GM19455 (cell line): ENCODE data around the gene TNFSF18.
"Not testable (repeated sequence)": the region's sequence is repeated elsewhere in the genome, so short reads cannot be mapped to it uniquely, and the experiment has no call there.

Source experiments
- ATAC-seq: cut with Tn5 transposase; IDR thresholded peaks from one replicate; pipeline ENCODE4 v1.9.1; 2021; ENCODE audit not compliant: unreplicated experiment

The TNFSF18 gene, protein sequence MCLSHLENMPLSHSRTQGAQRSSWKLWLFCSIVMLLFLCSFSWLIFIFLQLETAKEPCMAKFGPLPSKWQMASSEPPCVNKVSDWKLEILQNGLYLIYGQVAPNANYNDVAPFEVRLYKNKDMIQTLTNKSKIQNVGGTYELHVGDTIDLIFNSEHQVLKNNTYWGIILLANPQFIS

DNA sequence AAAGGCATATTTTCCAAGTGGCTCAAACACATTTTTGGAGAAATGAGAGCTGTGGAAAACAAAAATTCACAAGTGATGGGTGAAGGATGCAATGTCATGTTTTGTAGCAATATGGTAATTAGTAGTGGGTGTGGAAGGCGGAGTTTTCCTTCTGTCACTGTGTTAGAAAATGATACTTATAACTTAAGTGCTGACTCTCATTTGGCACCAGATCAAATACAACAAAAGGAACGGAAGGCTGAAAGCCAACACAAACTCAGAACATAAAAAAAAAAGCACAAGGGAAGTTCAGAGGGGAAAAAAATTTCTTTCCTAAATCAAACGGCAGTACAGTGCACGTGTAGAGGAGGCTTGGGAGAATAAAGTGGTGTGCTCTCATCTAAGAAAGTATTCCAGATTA lies at the start of gene TNFSF18:
TSS of gene TNFSF18 (minus strand) at position 77 of the 400 bp plus-strand sequence. CDS start at position 32, 45 bp downstream.
- ATAC-seq: no peak

DNA sequence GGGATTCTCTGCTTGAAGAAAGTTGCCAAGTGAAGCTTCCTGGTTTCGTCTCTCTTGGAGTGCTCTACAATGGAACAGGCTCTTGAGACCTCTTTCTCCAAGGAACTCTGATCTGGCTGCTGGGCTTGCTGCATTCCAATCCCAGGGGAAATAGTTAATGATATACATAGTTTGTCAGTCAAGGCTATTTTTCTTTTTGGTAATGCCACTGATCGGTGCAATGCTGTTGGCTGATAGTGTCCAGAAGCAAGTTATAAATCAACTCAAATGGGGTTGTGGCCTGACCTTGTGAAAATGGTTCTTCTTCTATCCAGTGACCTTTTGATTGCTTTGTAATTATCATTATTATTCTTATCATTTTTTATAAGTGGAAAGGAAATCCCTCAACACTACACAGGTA lies 48.4 kb upstream of the TNFSF18 start:
- ATAC-seq: no peak

DNA sequence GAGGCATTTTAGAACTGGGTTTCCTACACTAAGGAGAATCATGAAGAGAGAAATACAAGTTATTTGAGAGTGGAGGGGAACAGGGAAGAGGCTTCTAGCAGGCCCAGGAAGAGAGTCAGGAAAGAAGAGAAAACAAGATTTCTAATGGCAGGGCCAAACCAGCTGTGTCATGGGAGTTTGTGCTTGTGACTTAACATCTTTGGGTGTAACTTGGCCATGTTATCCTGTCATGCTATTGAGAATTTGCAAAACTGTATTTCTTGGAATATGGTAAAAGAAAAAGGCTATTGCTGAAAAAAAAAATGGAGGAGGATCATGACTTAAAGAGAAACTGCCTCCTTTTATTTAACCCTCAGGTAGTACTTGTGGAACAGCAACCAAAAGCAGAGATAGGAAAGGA lies 47.4 kb upstream of the TNFSF18 start:
- ATAC-seq: no peak

DNA sequence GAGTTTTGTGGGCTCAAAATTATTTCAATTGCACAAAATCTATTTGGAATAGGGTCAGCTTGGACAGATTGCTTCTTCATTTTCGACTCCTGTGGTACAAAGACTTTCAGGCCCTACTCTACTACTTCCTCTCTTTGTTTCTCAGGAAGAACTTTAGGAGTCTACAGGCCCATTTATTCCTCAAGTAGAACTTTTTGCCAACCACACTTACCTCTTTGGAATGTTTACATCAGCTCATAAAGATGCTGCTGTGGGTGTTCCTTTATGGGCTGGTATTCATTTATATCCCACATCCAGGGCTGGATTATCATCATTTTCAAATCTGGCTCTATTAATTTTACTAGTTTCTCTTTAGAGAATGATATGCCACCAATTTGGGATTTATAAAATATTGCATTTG lies 46.3 kb upstream of the TNFSF18 start:
- ATAC-seq: no peak

DNA sequence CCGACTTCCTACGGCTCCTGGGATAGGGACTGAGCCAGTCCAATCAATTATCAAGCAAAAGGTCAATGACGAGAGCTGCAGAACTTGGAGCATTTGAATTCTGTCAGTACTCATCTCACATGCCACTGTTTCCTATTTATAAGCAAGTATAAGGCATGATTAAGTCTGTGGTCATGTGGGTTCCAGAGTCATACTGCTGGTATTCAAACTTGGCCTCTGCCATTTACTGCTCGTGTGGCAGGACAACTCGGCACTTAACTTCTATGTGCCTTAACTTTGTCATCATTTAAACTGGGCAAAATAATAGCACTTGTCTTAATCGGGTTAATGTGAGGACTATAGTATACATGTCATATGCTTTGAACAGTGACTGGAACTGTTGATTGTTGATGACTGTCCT lies 44.9 kb upstream of the TNFSF18 start:
- no peak for ATAC-seq

DNA sequence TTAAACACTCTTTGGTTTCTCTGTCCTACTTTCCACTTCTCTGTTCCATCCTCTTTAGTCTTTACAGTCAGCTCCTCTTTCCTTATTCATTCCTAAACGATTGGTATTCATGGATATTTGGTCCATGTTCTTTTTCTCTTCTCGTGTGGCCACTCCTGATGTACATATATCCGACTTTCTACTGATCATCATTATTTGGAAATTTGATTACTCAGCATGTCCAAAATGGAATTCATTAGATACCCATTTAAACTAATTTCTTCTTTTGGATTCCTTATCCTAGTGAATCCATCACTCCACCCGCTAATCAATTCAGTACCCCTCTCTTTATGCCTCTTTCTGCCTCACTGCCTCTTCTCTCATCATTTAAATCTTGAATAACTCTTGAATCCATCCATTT lies 43.8 kb upstream of the TNFSF18 start:
- ATAC-seq: no peak

DNA sequence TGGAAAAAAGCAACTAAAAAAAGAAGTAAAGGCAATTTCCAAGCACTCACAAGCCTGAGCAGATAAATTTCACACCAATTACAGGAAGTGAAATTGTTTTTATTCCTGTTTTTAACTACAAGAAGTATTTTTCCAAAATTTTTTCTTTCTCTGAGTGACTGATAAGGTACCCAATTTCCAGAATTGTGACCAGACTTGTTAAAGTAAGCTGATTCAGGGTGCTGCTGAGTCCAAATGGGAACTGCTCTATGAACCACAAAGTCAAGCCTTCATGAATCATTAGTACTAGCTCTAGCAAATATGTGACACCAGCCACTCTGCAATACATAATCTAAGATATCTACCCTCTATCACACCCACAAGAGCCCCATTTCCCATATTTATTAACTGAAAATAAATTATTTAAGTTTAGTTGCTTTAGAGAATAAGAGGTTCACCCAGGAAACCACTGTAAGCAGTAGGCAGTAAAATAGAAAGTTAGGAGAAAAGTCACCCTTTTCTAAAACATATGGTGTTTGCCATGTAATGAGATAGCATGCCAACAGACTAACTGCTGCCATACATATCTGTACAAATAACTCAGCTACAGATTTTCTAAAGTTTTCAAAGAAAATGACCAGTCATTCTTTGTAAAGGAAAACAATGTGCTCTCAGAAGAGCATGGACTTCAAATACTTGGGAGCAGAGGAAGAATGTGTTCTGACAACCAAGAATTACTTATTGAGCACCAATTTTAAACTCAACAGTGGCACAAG lies 43.1 kb upstream of the TNFSF18 start:
- no peak for ATAC-seq

DNA sequence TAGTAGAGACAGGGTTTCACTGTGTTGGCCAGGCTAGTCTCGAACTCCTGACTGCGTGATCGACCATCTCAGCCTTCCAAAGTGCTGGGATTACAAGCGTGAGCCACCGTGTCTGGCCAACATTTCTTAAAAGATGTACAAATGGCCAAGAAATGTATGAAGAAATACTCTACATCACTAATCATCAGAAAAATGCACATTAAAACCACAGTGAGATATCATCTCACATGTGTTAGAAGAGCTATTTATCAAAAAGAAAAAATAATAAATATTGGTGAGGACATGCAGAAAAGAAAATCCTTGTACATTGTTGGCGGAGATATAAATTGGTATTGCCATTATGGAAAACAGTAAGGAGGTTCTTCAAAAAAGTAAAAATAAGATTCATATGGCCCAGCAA lies 33.6 kb upstream of the TNFSF18 start:
- ATAC-seq: no peak

DNA sequence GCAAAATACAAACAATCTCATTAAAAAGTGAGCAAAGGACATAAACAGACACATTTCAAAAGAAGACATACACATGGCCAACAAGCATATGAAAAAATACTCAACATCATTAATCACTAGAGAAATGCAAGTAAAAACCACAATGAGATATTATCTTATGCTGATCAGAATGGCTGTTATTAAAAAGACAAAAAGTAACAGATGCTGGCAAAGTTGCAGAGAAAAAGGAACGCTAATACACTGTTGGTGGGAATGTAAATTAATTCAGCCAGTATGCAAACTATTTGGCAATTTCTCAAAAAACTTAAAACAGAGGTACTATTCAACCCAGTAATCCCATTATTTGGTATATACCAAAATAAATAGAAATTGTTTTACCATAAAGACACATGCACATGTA lies 32.2 kb upstream of the TNFSF18 start:
- ATAC-seq: no peak

DNA sequence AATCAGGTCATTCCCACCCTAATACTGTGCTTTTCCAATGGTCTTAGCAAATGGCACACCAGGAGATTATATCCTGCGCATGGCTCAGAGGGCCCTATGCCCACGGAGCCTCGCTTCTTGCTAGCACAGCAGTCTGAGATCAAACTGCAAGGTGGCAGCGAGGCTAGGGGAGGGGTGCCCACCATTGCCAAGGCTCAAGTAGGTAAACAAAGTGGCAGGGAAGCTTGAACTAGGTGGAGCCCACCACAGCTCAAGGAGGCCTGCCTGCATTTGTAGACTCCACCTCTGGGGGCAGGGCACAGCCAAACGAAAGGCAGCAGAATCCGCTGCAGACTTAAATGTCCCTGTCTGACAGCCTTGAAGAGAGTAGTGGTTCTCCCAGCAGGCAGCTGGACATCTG lies 23.5 kb upstream of the TNFSF18 start:
- ATAC-seq: not testable (repeated sequence)

DNA sequence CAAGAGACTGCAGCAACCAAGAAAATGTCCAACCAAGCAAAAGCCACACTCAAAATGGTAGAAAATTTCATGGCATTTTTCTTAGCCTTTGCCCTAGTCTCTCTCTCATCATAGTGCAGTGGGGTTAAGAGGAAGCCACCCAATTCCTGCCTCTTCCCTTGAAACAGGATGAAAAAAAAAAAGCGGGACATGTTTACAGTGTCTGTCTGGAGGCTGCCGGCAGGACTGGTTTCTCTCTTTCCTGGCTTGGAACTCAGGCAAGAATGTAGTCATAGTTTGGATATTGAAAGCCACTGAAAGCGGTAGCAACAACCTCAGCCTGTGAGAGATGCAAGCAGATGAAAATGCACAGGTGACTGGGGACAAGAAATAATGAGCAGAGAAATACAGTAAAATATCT lies 13.3 kb upstream of the TNFSF18 start:
- ATAC-seq: no peak

DNA sequence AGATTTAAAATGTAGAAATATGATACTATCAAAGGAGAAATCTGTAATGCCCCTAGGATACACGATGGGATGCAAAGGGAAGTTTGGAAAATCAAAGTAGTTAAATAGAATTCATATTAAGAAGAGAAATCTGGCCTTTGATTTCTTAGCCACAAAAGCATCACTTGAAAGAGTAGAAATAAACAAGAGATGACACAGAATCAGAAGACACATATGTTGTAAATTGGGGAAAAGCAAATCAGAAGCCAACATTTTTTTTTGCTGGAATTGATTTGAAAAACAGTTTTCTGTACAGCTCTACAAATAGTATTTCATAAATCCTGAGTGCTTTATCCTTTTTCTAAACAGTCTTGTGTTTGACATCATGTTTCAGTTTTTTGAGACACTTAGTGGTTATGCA lies 12.4 kb upstream of the TNFSF18 start:
- no peak for ATAC-seq

DNA sequence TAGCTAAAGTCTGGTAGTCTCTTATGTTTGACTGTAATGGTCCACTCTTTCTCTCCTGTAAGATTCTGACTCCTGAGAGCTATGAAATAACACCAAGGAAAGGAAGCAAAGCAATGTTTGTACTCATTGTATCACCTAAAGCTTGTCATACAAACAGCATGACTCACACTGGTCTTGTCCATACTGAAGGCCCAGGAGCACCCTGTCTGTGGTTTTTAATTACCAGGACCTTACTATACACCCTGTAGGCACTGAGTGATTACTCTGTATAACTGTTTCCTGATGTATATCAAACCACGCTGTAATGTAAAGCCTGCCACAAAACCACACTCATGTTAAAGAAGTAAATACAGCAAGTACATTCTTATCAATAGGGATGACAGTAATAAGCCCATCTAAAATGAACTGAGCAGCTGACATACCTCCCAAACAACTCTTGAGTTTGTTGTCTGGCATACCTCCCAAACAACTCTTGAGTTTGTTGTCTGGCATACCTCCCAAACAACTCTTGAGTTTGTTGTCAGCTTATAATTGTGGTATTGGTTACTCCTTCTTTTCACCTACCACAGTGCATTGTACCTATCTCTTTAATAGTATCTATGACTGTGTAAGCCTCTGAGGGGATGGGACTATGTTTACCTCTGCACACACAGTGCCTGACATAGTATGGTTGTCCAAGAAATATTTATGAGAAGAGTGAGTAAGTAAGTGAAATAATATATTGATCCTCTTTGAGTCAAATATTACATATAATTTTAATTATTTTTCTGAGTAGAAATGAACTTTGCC lies 11.6 kb upstream of the TNFSF18 start:
- no peak for ATAC-seq

DNA sequence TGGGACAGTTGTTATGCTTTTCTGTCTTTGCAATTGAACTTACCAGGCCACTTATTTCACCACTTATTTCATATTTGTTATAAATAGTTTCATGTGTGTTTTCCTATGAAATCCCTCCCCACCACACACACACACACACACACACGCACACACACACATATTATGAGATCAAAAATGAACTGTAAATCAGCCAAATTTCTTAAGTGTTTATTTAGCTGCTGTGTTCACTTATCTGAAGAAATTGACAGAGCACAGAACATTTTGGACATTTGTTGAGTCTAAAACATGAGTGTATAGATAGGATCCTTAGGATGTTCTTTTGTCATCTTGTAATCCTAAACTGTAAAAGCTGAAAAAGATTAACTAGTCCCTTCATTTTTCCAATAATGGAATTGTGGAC lies 7.8 kb upstream of the TNFSF18 start:
- ATAC-seq: no peak

DNA sequence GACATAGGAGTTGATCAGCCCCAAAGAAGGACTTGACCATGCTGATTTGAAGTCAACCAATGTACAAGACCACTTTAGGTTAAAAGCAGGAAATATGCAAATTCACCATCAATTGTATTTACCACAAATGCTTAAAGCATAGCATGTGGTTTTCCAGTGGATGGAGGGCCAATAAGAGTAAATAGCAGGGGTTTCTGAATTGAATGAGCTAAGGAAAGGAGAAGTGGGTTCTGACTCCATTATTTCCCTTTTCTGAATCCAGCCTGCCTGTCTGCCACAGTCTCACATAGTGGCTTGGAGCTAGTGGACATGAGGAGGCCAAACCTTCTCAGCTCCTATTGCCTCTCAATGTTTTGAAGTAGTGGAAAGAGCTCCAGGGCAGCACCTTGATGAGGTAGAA lies 7.2 kb upstream of the TNFSF18 start:
- no peak for ATAC-seq

DNA sequence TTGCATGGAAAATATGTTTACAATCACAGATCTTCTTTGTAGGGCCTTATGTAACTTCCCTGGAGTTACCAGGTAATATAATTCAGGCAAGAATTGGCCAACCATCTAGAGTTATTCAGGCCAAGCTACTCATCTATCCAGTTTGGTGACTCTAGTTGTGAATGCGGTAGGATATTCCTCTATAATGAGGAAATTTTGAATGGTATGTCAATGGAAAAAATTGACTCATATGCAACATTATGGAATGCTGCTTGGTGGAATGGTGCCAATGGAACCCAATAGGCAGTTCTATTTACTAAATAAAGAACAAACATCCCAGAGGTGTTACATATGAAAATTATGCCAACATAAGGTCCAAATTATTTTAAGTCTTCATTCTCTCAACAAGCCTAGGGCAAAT lies 5.6 kb upstream of the TNFSF18 start:
- no peak for ATAC-seq

DNA sequence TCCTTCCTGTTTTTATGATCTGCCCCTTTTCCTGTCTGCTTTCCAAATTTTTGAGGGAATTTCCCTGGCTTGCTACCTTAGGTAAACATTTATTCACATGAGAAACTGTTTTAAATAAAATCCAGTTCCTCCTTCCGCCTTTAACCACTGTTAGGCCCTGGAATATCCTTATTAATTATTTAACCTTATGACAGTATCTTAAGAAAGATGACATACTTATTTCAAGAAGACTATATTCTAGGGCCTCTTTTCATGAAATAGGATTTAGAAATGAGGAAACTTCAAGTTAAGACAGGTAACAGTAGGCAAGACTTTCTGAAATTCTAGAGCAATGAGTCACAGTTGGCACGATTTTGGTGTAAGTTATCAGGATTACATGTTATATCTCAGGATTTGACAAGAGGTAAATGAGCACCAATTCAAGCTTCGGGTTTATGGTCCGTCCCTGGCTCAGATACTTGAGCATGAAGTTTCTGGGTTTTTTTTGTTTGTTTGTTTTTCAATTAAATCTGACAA lies 2.0 kb upstream of the TNFSF18 start:
- ATAC-seq: no peak

DNA sequence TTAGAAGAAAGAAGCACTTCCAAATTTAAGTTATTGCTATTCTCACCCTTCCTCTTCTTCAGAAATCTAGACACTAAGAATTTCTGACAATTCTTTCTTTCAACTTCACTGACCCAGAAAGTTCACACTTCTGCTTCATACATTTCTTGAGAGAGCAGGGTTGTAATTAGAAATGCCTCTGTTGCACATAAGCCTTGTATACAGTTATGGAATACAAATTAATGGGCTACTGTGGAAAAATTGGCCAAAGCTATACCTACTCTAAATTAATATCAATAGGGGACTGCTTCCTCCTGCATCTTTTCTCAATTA lies 1.5 kb downstream of the TNFSF18 start:
- no peak for ATAC-seq

DNA sequence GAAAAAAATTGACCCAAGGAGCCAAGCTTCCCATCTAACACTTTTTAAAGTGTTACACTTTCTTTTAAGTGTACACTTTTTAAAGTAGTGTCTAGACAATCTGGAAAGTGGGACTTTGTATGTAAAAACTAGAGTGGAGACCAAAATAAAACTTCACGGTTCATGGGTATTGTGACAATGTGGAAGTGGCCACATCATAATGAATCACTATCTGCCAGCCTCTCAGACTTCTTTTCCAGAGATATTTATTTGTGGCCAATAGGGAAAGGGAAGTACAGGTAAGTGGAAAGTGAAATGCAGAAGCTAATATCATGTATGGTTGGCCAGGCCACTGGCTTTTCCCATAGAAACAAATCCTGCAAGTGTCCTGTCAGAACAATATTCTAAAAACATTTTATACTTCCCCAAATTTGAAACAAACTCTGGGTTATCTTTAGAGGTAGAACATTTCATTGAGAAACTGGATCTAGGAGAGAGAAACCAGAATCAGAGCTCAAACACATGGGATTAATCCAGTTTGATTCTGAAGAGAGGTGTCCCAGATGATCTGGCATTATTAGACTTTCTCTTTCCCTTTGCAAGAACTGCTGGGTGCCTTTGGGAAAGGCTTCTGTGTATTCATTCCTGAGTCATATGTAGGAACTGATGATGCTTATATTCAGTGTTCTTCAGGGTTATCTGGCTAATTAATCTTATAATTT lies 2.0 kb downstream of the TNFSF18 start:
- ATAC-seq: no peak

DNA sequence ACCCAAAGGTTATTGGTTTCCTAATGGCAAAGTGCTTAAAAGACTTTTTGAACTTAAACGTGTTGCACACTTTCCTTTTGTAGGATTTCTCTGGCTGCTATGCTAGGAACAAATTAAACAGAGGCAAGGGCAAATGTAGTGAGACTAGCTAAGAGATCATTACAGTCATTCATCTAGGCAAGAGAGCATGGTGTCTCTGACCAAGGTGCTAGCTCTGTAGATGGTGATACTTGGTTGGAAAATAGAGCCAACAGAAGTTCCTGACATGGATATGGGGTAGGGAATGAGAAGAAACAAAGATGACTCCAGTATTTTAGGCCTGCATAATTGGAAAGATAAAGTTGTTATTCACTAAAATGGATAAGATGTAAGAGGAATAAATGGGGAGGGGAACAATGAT lies 6.1 kb downstream of the TNFSF18 start:
- ATAC-seq: no peak

DNA sequence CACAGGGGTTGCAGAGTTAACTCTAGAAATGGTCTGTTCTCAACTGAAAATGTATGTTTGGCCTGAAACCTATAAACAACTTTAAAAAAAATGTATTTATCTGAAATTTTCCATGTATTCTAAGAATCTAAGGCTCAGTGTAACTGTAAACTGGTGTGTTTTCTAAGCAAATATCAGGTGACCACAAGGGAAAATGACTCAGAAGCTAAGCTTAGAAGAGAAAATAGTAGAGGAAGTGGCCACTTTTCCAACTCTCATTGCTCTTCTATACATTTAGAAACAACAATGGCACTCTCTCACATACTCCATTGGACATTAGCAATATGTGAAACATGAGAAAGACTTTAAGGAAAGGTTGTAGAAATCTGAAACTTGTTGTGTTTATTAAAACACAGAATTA lies 7.5 kb downstream of the TNFSF18 start:
- ATAC-seq: no peak

DNA sequence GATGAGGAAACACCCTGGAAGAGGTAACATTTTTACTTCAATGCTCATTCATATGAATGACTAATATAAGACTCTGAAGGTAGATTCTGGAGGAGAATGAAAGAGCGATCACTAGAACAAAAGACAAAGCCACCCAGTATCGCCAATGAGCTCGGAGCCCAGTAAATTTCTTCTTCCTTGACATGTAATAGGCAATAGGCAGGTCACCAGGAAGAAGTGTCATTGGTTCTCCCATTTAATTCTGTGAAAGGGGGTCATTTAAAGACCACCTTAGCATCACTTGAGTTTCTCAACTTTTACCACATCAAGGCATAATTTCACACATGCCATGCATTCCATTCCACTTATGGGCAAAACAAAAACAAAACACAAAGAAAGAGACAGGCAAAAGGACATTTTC lies 7.9 kb downstream of the TNFSF18 start:
- no peak for ATAC-seq
